Astrocyte (in vitro differentiated cells and primary cell): ENCODE data around the gene INVS. TPM values are rescaled to one million over a fixed set of nuclear protein-coding genes. Genes with fewer than 3 reads are reported as not detected.
A peak's percentile ranks its signal among the peaks of the same experiment; 100 is the strongest.

ENCODE experiments used
- DNase-seq: peaks from one replicate; pipeline ENCODE4 v3.0.0-alpha.2; 2010; ENCODE audit warnings: low read depth
- FAIRE-seq: peaks from 2 replicates; lab custom pipeline; 2011; peaks lifted over from hg19 to GRCh38; lab: Jason Lieb, UNC
- H2AFZ ChIP-seq: 2 replicates; pipeline ENCODE4 v1.6.0; 2012; ENCODE audit warnings: low read depth, low read length, inconsistent platforms
- H3K27ac ChIP-seq: 2 replicates; pipeline ENCODE4 v1.5.1; 2011; ENCODE audit warnings: low read depth, low read length, inconsistent platforms
- H3K27me3 ChIP-seq: 2 replicates; pipeline ENCODE4 v1.6.0; 2011; ENCODE audit warnings: low read length, inconsistent platforms; ENCODE audit not compliant: insufficient read depth
- H3K36me3 ChIP-seq: 2 replicates; pipeline ENCODE4 v1.5.1; 2011; ENCODE audit warnings: low read length, inconsistent platforms; ENCODE audit not compliant: insufficient read depth
- H3K4me1 ChIP-seq: 2 replicates; pipeline ENCODE4 v1.5.1; 2011; ENCODE audit warnings: low read length, inconsistent platforms; ENCODE audit not compliant: insufficient read depth
- H3K4me2 ChIP-seq: 2 replicates; pipeline ENCODE4 v1.6.0; 2012; ENCODE audit warnings: low read length, inconsistent platforms
- H3K4me3 ChIP-seq: 2 replicates; pipeline ENCODE4 v1.5.1; 2011; ENCODE audit warnings: low read depth, mild to moderate bottlenecking, low read length, inconsistent platforms; ENCODE audit not compliant: insufficient read depth
- H3K79me2 ChIP-seq: 2 replicates; pipeline ENCODE4 v1.6.0; 2012; ENCODE audit warnings: mild to moderate bottlenecking, low read length, inconsistent platforms; ENCODE audit not compliant: insufficient read depth
- H3K9ac ChIP-seq: 2 replicates; pipeline ENCODE4 v1.6.0; 2012; ENCODE audit warnings: mild to moderate bottlenecking, low read length, inconsistent platforms
- H3K9me3 ChIP-seq: 2 replicates; pipeline ENCODE4 v1.5.1; 2012; ENCODE audit warnings: low read depth, mild to moderate bottlenecking, low read length, inconsistent platforms; ENCODE audit not compliant: insufficient read depth
- H4K20me1 ChIP-seq: 2 replicates; pipeline ENCODE4 v1.6.0; 2012; ENCODE audit warnings: low read length, inconsistent platforms; ENCODE audit not compliant: insufficient read depth
- H3K27ac Mint-ChIP-seq: one replicate; pipeline ENCODE4 v1.8.0; 2021; ENCODE audit warnings: mild to moderate bottlenecking, mixed read lengths; ENCODE audit not compliant: unreplicated experiment
- H3K27me3 Mint-ChIP-seq: one replicate; pipeline ENCODE4 v1.8.0; 2021; ENCODE audit warnings: low read depth, mixed read lengths; ENCODE audit not compliant: unreplicated experiment
- H3K36me3 Mint-ChIP-seq: one replicate; pipeline ENCODE4 v1.8.0; 2021; ENCODE audit warnings: low read depth, mixed read lengths; ENCODE audit not compliant: unreplicated experiment
- H3K4me1 Mint-ChIP-seq: one replicate; pipeline ENCODE4 v1.8.0; 2021; ENCODE audit warnings: low read depth, mixed read lengths; ENCODE audit not compliant: unreplicated experiment
- H3K4me3 Mint-ChIP-seq: one replicate; pipeline ENCODE4 v1.8.0; 2021; ENCODE audit warnings: mild to moderate bottlenecking, moderate library complexity, mixed read lengths; ENCODE audit not compliant: unreplicated experiment
- H3K9me3 Mint-ChIP-seq: one replicate; pipeline ENCODE4 v1.8.0; 2021; ENCODE audit warnings: mild to moderate bottlenecking, mixed read lengths; ENCODE audit not compliant: unreplicated experiment
- CTCF ChIP-seq: IDR thresholded peaks from 2 replicates; pipeline ENCODE4 v1.5.1; 2011; ENCODE audit warnings: low read depth, mild to moderate bottlenecking, inconsistent platforms, low read length, moderate library complexity; ENCODE audit not compliant: insufficient read depth
- EZH2 ChIP-seq: IDR thresholded peaks from 2 replicates; pipeline ENCODE4 v1.6.1; 2012; ENCODE audit warnings: mild to moderate bottlenecking, low read length, inconsistent platforms; ENCODE audit not compliant: insufficient read depth
- total RNA-seq: library from RNA; stranded (reverse); gene quantifications from 2 replicates; pipeline ENCODE4 v1.2.1, GENCODE V29; 2021

INVS gene
- total RNA-seq, 1 donor from 2014 or later = 17.5 TPM

- H3K4me2 ChIP-seq = no peak overlapping the region
- H3K36me3 ChIP-seq = no peaks in the 10 kb centered on the region
- no peak for DNase-seq
- no peaks in the 10 kb centered on the region for H3K79me2 ChIP-seq
- TF ChIP-seq CTCF = no peak
- TF ChIP-seq EZH2 = no peak
- Mint-ChIP-seq H3K9me3 (no peaks in the 10 kb centered on the region), H3K4me3 (no peak overlapping the region), H3K27me3 (no peaks in the 10 kb centered on the region), H3K36me3 (peaks cover 6% of the 10 kb centered on the region), H3K4me1 (peaks cover 3% of the 10 kb centered on the region), H3K27ac (no peak overlapping the region)
- no peaks in the 10 kb centered on the region for H3K27me3 ChIP-seq
- H3K9me3 ChIP-seq = no peaks in the 10 kb centered on the region
- FAIRE-seq = no peak
- no peak overlapping the region for H3K9ac ChIP-seq
- no peaks in the 10 kb centered on the region for H3K4me1 ChIP-seq
- no peak overlapping the region for H2AFZ ChIP-seq
- H3K27ac ChIP-seq = no peak overlapping the region
- no peak overlapping the region for H3K4me3 ChIP-seq
- no peaks in the 10 kb centered on the region for H4K20me1 ChIP-seq
Measured at GRCh38 chr9:100220936-100221335, 121.9 kb downstream of the INVS start.

GRCh38 chr9:100221538-100221937 is 122.5 kb downstream of the INVS start:
- Histone ChIP-seq H3K27ac (no peak overlapping the region), H3K4me1 (no peaks in the 10 kb centered on the region), H2AFZ (no peak overlapping the region), H3K9me3 (no peaks in the 10 kb centered on the region), H3K36me3 (no peaks in the 10 kb centered on the region), H3K27me3 (no peaks in the 10 kb centered on the region), H4K20me1 (no peaks in the 10 kb centered on the region), H3K4me2 (no peak overlapping the region), H3K9ac (no peak overlapping the region), H3K79me2 (no peaks in the 10 kb centered on the region), H3K4me3 (no peak overlapping the region)
- no peaks in the 10 kb centered on the region for H3K27me3 Mint-ChIP-seq
- no peak overlapping the region for H3K27ac Mint-ChIP-seq
- H3K4me3 Mint-ChIP-seq = no peak overlapping the region
- TF ChIP-seq CTCF (no peak), EZH2 (no peak)
- no peak for DNase-seq
- peaks cover 1% of the 10 kb centered on the region for H3K36me3 Mint-ChIP-seq
- FAIRE-seq = no peak
- no peaks in the 10 kb centered on the region for H3K9me3 Mint-ChIP-seq
- H3K4me1 Mint-ChIP-seq = peaks cover 3% of the 10 kb centered on the region

GRCh38 chr9:100222674-100223073 is 123.6 kb downstream of the INVS start:
- Mint-ChIP-seq H3K27ac (no peak overlapping the region), H3K9me3 (no peaks in the 10 kb centered on the region), H3K36me3 (no peaks in the 10 kb centered on the region), H3K27me3 (no peaks in the 10 kb centered on the region), H3K4me3 (no peak overlapping the region), H3K4me1 (no peaks in the 10 kb centered on the region)
- no peak overlapping the region for H3K4me2 ChIP-seq
- TF ChIP-seq CTCF (peak; percentile 29), EZH2 (no peak)
- peak; percentile 33 for DNase-seq
- H4K20me1 ChIP-seq = no peaks in the 10 kb centered on the region
- H3K79me2 ChIP-seq = no peaks in the 10 kb centered on the region
- H3K4me1 ChIP-seq = no peaks in the 10 kb centered on the region
- no peak overlapping the region for H2AFZ ChIP-seq
- no peak for FAIRE-seq
- H3K27ac ChIP-seq = no peak overlapping the region
- no peak overlapping the region for H3K4me3 ChIP-seq
- H3K36me3 ChIP-seq = no peaks in the 10 kb centered on the region
- H3K27me3 ChIP-seq = no peaks in the 10 kb centered on the region
- no peak overlapping the region for H3K9ac ChIP-seq
- no peaks in the 10 kb centered on the region for H3K9me3 ChIP-seq
